H1 (cell line): ENCODE results near the gene CLINT1. TPM values are rescaled to one million over a fixed set of nuclear protein-coding genes. Genes with fewer than 3 reads are reported as not detected.

Source experiments
- CTCF ChIA-PET: fragments of 300-600 bp; sonication (Branson Sonifier 250); formaldehyde crosslinking; loops from one replicate; lab custom pipeline; 2021; ENCODE audit not compliant: partially characterized antibody; lab: Charles Lee
- POLR2A ChIA-PET: fragments of 300-600 bp; sonication (Branson Sonifier 250); formaldehyde crosslinking; loops from one replicate; lab custom pipeline; 2021; ENCODE audit warnings: inconsistent platforms; ENCODE audit not compliant: partially characterized antibody; lab: Charles Lee
- DNase-seq, 2 experiments: peaks; one replicate each; pipeline versions ENCODE4 v3.0.0 to v3.0.0-alpha.2; 2010 to 2022; ENCODE audit warnings: low spot score in 2 of 2, low read depth in 1 of 2, mixed read lengths in 1 of 2
- FAIRE-seq: peaks from 2 replicates; lab custom pipeline; 2011; peaks lifted over from hg19 to GRCh38; lab: Jason Lieb, UNC
- H2AFZ ChIP-seq: 2 replicates; pipeline ENCODE4 v1.8.1; 2012; ENCODE audit warnings: low read length, inconsistent platforms
- H2AK5ac ChIP-seq: 2 replicates; pipeline ENCODE4 v1.6.1; 2013; ENCODE audit warnings: low read depth, low read length
- H2BK120ac ChIP-seq: replicated peaks from 2 replicates; pipeline ENCODE3; 2013; ENCODE audit warnings: low read depth, low read length, inconsistent platforms
- H2BK12ac ChIP-seq: 2 replicates; pipeline ENCODE4 v1.6.1; 2013; ENCODE audit warnings: low read depth, low read length
- H2BK15ac ChIP-seq: 2 replicates; pipeline ENCODE4 v1.6.1; 2013; ENCODE audit warnings: low read length
- H2BK20ac ChIP-seq: 2 replicates; pipeline ENCODE4 v1.6.1; 2013; ENCODE audit warnings: low read length
- H2BK5ac ChIP-seq: 2 replicates; pipeline ENCODE4 v1.6.1; 2013; ENCODE audit warnings: low read depth, low read length
- H3K14ac ChIP-seq: 2 replicates; pipeline ENCODE4 v1.6.1; 2013; ENCODE audit warnings: inconsistent platforms; ENCODE audit not compliant: insufficient read length
- H3K18ac ChIP-seq: 2 replicates; pipeline ENCODE4 v1.6.1; 2013; ENCODE audit warnings: low read length; ENCODE audit errors: extremely low read depth
- H3K23ac ChIP-seq: 2 replicates; pipeline ENCODE4 v1.6.1; 2013; ENCODE audit warnings: inconsistent platforms; ENCODE audit not compliant: insufficient read length
- H3K23me2 ChIP-seq: 2 replicates; pipeline ENCODE4 v1.6.1; 2013; ENCODE audit warnings: low read depth, low read length
- H3K27ac ChIP-seq: 2 replicates; pipeline ENCODE4 v1.6.1; 2011; ENCODE audit warnings: low read depth, low read length, inconsistent platforms
- H3K27me3 ChIP-seq, 4 experiments: replicated peaks in 1 of 4; 1 replicate in 1 of 4; 2 replicates in 3 of 4; pipeline versions ENCODE4 v1.6.1 to v1.8.1; 2011 to 2013; ENCODE audit warnings: low read length in 3 of 4, mild to moderate bottlenecking in 3 of 4, inconsistent platforms in 2 of 4, mixed read lengths in 2 of 4, moderate library complexity in 1 of 4; ENCODE audit not compliant: control insufficient read depth in 3 of 4, insufficient read depth in 3 of 4; ENCODE audit errors: extremely low read depth in 1 of 4
- H3K36me3 ChIP-seq, 4 experiments: 2 replicates each; pipeline versions ENCODE4 v1.6.1 to v1.8.1; 2011 to 2013; ENCODE audit warnings: mild to moderate bottlenecking in 4 of 4, low read length in 3 of 4, moderate library complexity in 2 of 4, control low read depth in 1 of 4, inconsistent platforms in 1 of 4; ENCODE audit not compliant: insufficient read depth in 4 of 4, control insufficient read depth in 2 of 4
- H3K4ac ChIP-seq: replicated peaks from 2 replicates; pipeline ENCODE3; 2013; ENCODE audit warnings: low read length, low read depth, mixed read lengths, inconsistent platforms; ENCODE audit not compliant: insufficient read length
- H3K4me1 ChIP-seq, 4 experiments: replicated peaks in 1 of 4; 1 replicate in 1 of 4; 2 replicates in 3 of 4; pipeline versions ENCODE4 v1.6.1 to v1.8.1; 2011 to 2013; ENCODE audit warnings: low read length in 3 of 4, inconsistent platforms in 2 of 4, mixed read lengths in 1 of 4; ENCODE audit not compliant: insufficient read depth in 4 of 4, control insufficient read depth in 3 of 4
- H3K4me2 ChIP-seq, 2 experiments: 2 replicates each; pipeline versions ENCODE4 v1.6.1 to v1.8.1; 2011 to 2013; ENCODE audit warnings: low read depth in 2 of 2, low read length in 2 of 2, control low read depth in 1 of 2, inconsistent platforms in 1 of 2, mild to moderate bottlenecking in 1 of 2; ENCODE audit not compliant: insufficient read depth in 1 of 2
- H3K4me3 ChIP-seq, 4 experiments: fragments of 200-600, 300-600 bp in 1 of 4; sonication (generic), shearing (Covaris generic), sonication (Bioruptor Twin) in 1 of 4; 2 replicates each; pipeline versions ENCODE4 v1.5.1 to v1.8.1; 2011 to 2016; ENCODE audit warnings: low read length in 4 of 4, low read depth in 3 of 4, control low read depth in 2 of 4, inconsistent platforms in 2 of 4, mild to moderate bottlenecking in 2 of 4, mixed read lengths in 1 of 4, moderate library complexity in 1 of 4; ENCODE audit not compliant: insufficient read depth in 2 of 4; ENCODE audit errors: extremely low read depth in 1 of 4
- H3K56ac ChIP-seq: replicated peaks from 2 replicates; pipeline ENCODE3; 2013; ENCODE audit warnings: low read depth, mild to moderate bottlenecking, mixed read lengths, low read length, inconsistent platforms; ENCODE audit not compliant: insufficient read length
- H3K79me1 ChIP-seq: 2 replicates; pipeline ENCODE4 v1.6.1; 2013; ENCODE audit warnings: low read depth, low read length, control low read depth
- H3K79me2 ChIP-seq, 2 experiments: 2 replicates each; pipeline versions ENCODE4 v1.6.1 to v1.8.1; 2012 to 2013; ENCODE audit warnings: low read length in 2 of 2, mild to moderate bottlenecking in 2 of 2, inconsistent platforms in 1 of 2; ENCODE audit not compliant: insufficient read depth in 2 of 2, control insufficient read depth in 1 of 2
- H3K9ac ChIP-seq, 4 experiments: replicated peaks in 1 of 4; 1 replicate in 1 of 4; 2 replicates in 3 of 4; pipeline versions ENCODE4 v1.6.1 to v1.8.1; 2011 to 2013; ENCODE audit warnings: low read depth in 3 of 4, low read length in 3 of 4, control low read depth in 2 of 4, mild to moderate bottlenecking in 2 of 4, moderate library complexity in 2 of 4, inconsistent platforms in 1 of 4; ENCODE audit errors: extremely low read depth in 1 of 4
- H3K9me3 ChIP-seq, 2 experiments: 2 replicates each; pipeline versions ENCODE4 v1.6.1 to v1.8.1; 2012 to 2013; ENCODE audit warnings: mild to moderate bottlenecking in 2 of 2, moderate library complexity in 2 of 2, control low read depth in 1 of 2, inconsistent platforms in 1 of 2, low read depth in 1 of 2, low read length in 1 of 2, mixed read lengths in 1 of 2; ENCODE audit not compliant: insufficient read depth in 2 of 2
- H4K20me1 ChIP-seq, 2 experiments: replicated peaks in 1 of 2; 2 replicates each; pipeline versions ENCODE3 to v1.8.1; 2011 to 2013; ENCODE audit warnings: inconsistent platforms in 2 of 2, low read length in 2 of 2, mild to moderate bottlenecking in 1 of 2; ENCODE audit not compliant: insufficient read depth in 2 of 2, control insufficient read depth in 1 of 2
- H4K5ac ChIP-seq: 2 replicates; pipeline ENCODE4 v1.6.1; 2013; ENCODE audit warnings: low read length, low read depth, mixed read lengths, inconsistent platforms; ENCODE audit not compliant: insufficient read length
- H4K8ac ChIP-seq: 2 replicates; pipeline ENCODE4 v1.8.0; 2013; ENCODE audit warnings: mild to moderate bottlenecking, moderate library complexity, low read length, inconsistent platforms; ENCODE audit not compliant: insufficient read depth; ENCODE audit errors: extremely low read depth
- H4K91ac ChIP-seq: replicated peaks from 2 replicates; pipeline ENCODE3; 2013; ENCODE audit warnings: low read length, mixed read lengths, inconsistent platforms; ENCODE audit not compliant: insufficient read length
- CEBPB ChIP-seq: IDR thresholded peaks from 2 replicates; pipeline ENCODE4 v1.6.1; 2012; ENCODE audit warnings: low read depth, low read length
- JUN ChIP-seq: IDR thresholded peaks from 2 replicates; pipeline ENCODE4 v1.6.1; 2011; ENCODE audit warnings: low read depth, mild to moderate bottlenecking, improper control_type of control experiment, low read length
- KDM4A ChIP-seq: IDR thresholded peaks from one replicate; pipeline ENCODE4 v1.7.1; 2012; ENCODE audit warnings: low read depth, mild to moderate bottlenecking, moderate library complexity, low read length, inconsistent platforms; ENCODE audit not compliant: severe bottlenecking
- MAFK ChIP-seq: IDR thresholded peaks from 2 replicates; pipeline ENCODE4 v1.6.1; 2012; ENCODE audit warnings: low read depth, mild to moderate bottlenecking, improper control_type of control experiment, low read length
- NANOG ChIP-seq: IDR thresholded peaks from 2 replicates; pipeline ENCODE4 v1.6.1; 2011; ENCODE audit warnings: low read length, low read depth, mild to moderate bottlenecking, inconsistent platforms; ENCODE audit not compliant: insufficient read depth, poor library complexity, severe bottlenecking
- SP1 ChIP-seq: IDR thresholded peaks from 2 replicates; pipeline ENCODE4 v1.6.1; 2011; ENCODE audit warnings: low read depth, low read length
- TAF1 ChIP-seq: IDR thresholded peaks from 2 replicates; pipeline ENCODE4 v1.6.1; 2011; ENCODE audit warnings: mild to moderate bottlenecking, low read depth, low read length
- WGBS, 2 experiments: shearing (Covaris generic) in 1 of 2; methylation state at CpG; one replicate each; pipeline versions ENCODE4 v1.1.6 to v1.1.7; 2013 to 2015; ENCODE audit warnings: low lambda C conversion rate in 2 of 2, mixed read lengths in 2 of 2, inconsistent platforms in 1 of 2, low coverage in 1 of 2, missing lambda C conversion rate in 1 of 2; ENCODE audit not compliant: insufficient replicate concordance in 2 of 2, insufficient coverage in 1 of 2, insufficient read length in 1 of 2; ENCODE audit errors: extremely low coverage in 1 of 2, missing lambda C conversion rate in 1 of 2; 5-methylcytosine and 5-hydroxymethylcytosine counted together
- polyA plus RNA-seq, 7 experiments: library from polyadenylated mRNA; depleted of rRNA in 3 of 7; stranded (reverse) in 5 of 7; unstranded in 2 of 7; fragments of >200 nt in 5 of 7; fragments of 200-250 nt in 2 of 7; gene quantifications; 1 replicate in 5 of 7; 2 replicates in 1 of 7; 4 replicates in 1 of 7; pipeline versions ENCODE4 v1.2.1 to v1.2.3, GENCODE V29; 2011 to 2013; ENCODE audit warnings: missing spikeins in 2 of 7, mixed read lengths in 2 of 7
- total RNA-seq: library from RNA; stranded (reverse); fragmentation: NEBNext Ultra II Directional; extraction: Animal tissue kit (Norgen Biotek cat#: 25700); gene quantifications from 2 replicates; pipeline ENCODE4 v1.2.1, GENCODE V29; 2021
- TF ChIP-seq, protein P1 (sequence below): IDR thresholded peaks from 2 replicates; pipeline ENCODE4 v1.6.1; 2012; ENCODE audit warnings: inconsistent platforms

Gene CLINT1
- total and polyA plus RNA-seq, 2 of the 8 experiments (the other 6 are each of a cell fraction or from before 2014, with no cell fraction given): 85.9 to 140 TPM

DNA sequence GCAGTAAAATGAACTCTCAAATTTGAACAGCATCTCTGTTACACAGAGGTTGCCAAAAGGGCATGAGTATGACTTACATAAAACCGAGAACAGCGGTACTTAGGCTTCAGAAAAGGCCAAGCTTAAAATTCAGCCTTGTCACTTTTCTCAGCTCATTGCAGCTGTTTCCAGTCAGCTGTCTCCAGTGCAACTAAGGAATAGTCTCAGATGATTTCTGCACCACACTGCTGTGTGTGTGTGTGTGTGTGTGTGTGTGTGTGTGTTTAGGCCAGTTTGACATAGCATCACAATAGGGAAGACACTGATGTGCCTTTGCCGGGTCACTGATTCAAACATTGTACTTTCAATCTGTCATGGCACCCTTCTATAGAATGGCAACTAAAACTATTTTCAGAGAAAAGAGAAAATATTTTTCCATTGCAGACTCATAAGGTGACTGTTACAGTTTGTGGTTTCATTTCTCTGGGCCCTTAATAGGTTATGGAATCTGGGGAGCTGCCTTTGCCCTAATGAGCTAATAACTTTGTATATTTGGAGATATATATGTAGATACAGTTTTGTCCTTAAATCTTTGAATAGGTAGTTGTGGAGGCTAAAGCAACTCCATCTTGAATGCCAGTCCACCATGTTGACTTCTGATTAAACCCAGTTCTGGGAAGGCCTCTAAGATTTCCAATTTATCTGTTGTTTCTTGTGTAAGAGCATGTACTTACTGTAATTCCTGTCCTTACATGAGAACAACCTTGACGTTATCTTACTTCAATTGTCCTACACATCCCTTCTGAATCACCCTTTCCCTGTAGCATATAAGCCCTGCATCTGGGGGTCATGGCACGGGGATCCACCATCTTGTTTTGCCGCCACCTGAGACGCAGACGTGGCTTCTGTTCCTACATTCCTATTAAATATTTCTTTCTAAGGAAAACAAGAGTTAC, 110.9 kb downstream of the CLINT1 start:
- Histone ChIP-seq H3K4me3 (no peak overlapping the region), H3K4me1 (peaks cover 0 to 7% (median 0%) of the 10 kb centered on the region in 4 experiments; a peak in 3 of 7 replicates), H3K36me3 (no peaks in the 10 kb centered on the region), H3K9me3 (no peaks in the 10 kb centered on the region), H3K18ac (no peak overlapping the region), H3K23me2 (peaks cover 6% of the 10 kb centered on the region; the same call in 1 of the 2 replicates), H2BK12ac (no peak overlapping the region), H3K27me3 (peaks cover 0 to 13% (median 7%) of the 10 kb centered on the region in 4 experiments; a peak in 5 of 7 replicates), H2AFZ (no peak overlapping the region), H3K14ac (no peak overlapping the region), H4K20me1 (no peaks in the 10 kb centered on the region), H3K56ac (no peak overlapping the region), H4K91ac (no peak overlapping the region), H3K27ac (no peak overlapping the region), H3K23ac (no peak overlapping the region), H3K79me1 (no peaks in the 10 kb centered on the region), H3K4ac (no peak overlapping the region), H2BK5ac (no peak overlapping the region), H3K4me2 (no peak overlapping the region), H4K5ac (no peak overlapping the region), H3K79me2 (no peaks in the 10 kb centered on the region), H2BK120ac (no peak overlapping the region), H4K8ac (no peak overlapping the region), H2AK5ac (no peak overlapping the region), H2BK15ac (no peak overlapping the region), H3K9ac (no peak overlapping the region), H2BK20ac (no peak overlapping the region)
- ChIA-PET CTCF (interaction anchor here (0.8 to 2.5 kb wide), 7 partner anchors 12 to 301 kb away, joined by 3 to 11 read pairs (median 3); no protein-coding TSS in a partner anchor), POLR2A (no interaction called here)
- WGBS, 2 experiments: 93% methylated on average over 8 of the region's 8 CpGs; no CpG with 5 or more reads in 1 of the 2 experiments
- DNase-seq (no peak), FAIRE-seq (no peak)
- no peak for TF ChIP-seq NANOG
- no peak for TF ChIP-seq JUN
- TF ChIP-seq TAF1: no peak
- TF ChIP-seq, protein P1, sequence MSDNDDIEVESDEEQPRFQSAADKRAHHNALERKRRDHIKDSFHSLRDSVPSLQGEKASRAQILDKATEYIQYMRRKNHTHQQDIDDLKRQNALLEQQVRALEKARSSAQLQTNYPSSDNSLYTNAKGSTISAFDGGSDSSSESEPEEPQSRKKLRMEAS: no peak
- no peak for TF ChIP-seq MAFK
- no peak for TF ChIP-seq KDM4A
- no peak for TF ChIP-seq SP1
- no peak for TF ChIP-seq CEBPB
